HG03571 (cell line): Measurements from ENCODE around the gene KLHL8.

Experiments
- ATAC-seq: cut with Tn5 transposase; IDR thresholded peaks from one replicate; pipeline ENCODE4 v1.9.1; 2021; ENCODE audit not compliant: unreplicated experiment

Gene KLHL8

GRCh38 chr4:87220094-87220822 lies at the start of gene KLHL8:
Gene KLHL8, minus strand, starts transcription at chr4:87220618. Its CDS starts 25,079 bp downstream, at chr4:87195539.
- ATAC-seq = peak; percentile 94

GRCh38 chr4:87270144-87270543 lies 49.7 kb upstream of the KLHL8 start:
- ATAC-seq = no peak

GRCh38 chr4:87268411-87268810 lies 48.0 kb upstream of the KLHL8 start:
- ATAC-seq = no peak

- no peak for ATAC-seq
These were observed 46.6 kb upstream of the KLHL8 start for GRCh38 chr4:87266986-87267385.

GRCh38 chr4:87262886-87263285 lies 42.5 kb upstream of the KLHL8 start:
- no peak for ATAC-seq

- ATAC-seq = no peak
These were observed 40.1 kb upstream of the KLHL8 start for GRCh38 chr4:87260477-87260876.

- ATAC-seq = no peak
These were observed 38.3 kb upstream of the KLHL8 start for GRCh38 chr4:87258677-87259076.

- no peak for ATAC-seq
These were observed 37.1 kb upstream of the KLHL8 start for GRCh38 chr4:87257523-87257922.

- ATAC-seq = no peak
These were observed 35.3 kb upstream of the KLHL8 start for GRCh38 chr4:87255755-87256154.

- no peak for ATAC-seq
These were observed 30.7 kb upstream of the KLHL8 start for GRCh38 chr4:87251106-87251505.

GRCh38 chr4:87250294-87250693 lies 29.9 kb upstream of the KLHL8 start:
- no peak for ATAC-seq

- no peak for ATAC-seq
These were observed 29.1 kb upstream of the KLHL8 start for GRCh38 chr4:87249332-87250019.

GRCh38 chr4:87243426-87244053 lies 23.1 kb upstream of the KLHL8 start:
- ATAC-seq = no peak

- ATAC-seq = no peak
These were observed 20.9 kb upstream of the KLHL8 start for GRCh38 chr4:87241336-87241735.

GRCh38 chr4:87240341-87240740 lies 19.9 kb upstream of the KLHL8 start:
- ATAC-seq = no peak

GRCh38 chr4:87239821-87240220 lies 19.4 kb upstream of the KLHL8 start:
- no peak for ATAC-seq

GRCh38 chr4:87239194-87239593 lies 18.8 kb upstream of the KLHL8 start:
- no peak for ATAC-seq

GRCh38 chr4:87236861-87237260 lies 16.4 kb upstream of the KLHL8 start:
- ATAC-seq = no peak

- no peak for ATAC-seq
These were observed 14.7 kb upstream of the KLHL8 start for GRCh38 chr4:87235020-87235671.

- no peak for ATAC-seq
These were observed 11.8 kb upstream of the KLHL8 start for GRCh38 chr4:87232216-87232615.

- ATAC-seq = no peak
These were observed 10.4 kb upstream of the KLHL8 start for GRCh38 chr4:87230806-87231205.

GRCh38 chr4:87229979-87230378 lies 9.6 kb upstream of the KLHL8 start:
- ATAC-seq = no peak
